A204.1 (cell line): ENCODE measurements around the gene MAP1LC3B2.

Experiments
- FAIRE-seq: peaks from 2 replicates; lab custom pipeline; 2012; peaks lifted over from hg19 to GRCh38; lab: Jason Lieb, UNC

MAP1LC3B2 gene

DNA sequence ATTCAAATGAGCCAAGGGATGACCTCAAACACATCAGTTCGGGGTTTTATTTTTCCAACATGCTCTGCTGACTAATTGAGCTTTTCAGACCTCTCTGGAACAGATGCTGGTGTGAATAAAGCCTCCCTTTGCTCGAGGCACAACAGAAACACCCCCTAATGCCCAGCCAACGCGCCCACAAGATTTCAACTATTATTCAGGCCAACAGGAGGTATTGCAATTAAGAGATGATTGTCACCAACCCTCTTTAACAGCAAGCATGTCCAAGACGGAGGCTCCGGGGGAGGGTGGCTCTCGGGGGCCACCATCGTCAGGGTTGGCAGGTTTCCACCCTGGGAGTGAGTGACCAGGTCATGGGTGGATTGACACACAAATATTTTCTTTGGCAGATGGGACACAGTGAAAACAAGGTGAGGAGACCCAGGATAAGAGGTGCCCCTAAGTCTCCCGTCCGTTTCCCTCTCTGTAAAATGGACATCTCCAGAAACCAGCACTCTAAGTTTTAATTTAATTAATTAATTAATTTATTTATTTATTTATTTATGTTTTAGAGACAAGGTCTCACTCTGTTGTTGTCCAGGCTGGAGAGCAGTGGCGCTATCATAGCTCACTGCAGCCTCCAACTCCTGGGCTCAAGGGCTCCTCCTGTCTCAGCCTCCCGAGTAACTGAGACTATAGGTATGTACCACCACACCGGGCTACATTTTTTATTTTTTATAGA, 56.1 kb downstream of the MAP1LC3B2 start:
- no peak for FAIRE-seq

DNA sequence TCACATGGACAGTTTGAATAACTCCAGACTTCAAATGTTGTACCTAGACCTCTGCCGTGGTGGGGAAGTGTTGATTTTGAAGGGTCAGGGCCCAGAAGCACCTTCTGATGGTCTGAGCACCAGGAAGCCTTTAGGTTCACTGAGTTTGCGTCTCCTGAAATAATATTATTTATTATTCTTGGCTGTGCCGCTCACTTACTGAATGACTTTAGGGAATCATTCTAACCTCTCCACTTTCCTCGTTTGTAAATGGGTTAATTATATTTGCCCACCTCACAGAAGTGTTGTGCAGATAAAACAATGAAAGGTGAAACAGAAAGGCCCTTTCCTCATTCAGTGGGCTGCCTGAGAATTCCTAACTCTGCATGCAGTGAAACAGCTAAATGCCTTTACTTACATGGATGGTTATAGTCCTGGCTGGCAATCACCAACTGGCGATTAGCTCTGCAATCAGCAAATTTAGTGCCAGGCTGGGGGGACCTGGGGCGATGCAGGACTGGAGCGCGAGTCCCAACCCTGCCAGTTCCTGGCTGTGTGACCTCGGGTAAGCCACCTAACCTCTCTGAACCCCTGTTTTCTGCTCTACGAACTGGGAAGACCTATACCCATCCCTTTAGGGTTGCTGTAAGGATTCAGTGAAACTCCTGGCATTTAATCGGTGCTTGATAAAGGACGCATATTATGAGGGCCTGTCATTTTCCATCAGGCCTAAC, 57.5 kb downstream of the MAP1LC3B2 start:
- no peak for FAIRE-seq

DNA sequence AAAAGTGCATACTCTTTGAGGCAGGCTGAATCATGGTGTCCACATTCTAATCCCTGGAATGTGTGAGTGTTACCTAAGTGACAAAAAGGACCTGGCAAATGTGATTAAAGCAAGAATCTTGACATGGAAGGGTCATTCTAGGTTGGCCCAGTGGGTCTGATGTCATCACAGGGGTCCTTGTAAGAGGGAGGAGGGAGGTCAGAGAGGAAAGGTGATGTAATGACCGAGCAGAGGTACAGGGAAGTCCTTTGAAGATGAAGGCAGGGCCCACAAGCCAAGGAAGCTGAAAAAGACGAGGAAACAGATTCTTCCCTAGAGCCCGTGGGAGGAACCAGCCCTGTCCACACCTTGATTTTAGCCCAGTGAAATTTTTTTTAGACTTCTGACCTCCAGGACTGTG, 60.1 kb downstream of the MAP1LC3B2 start:
- no peak for FAIRE-seq

DNA sequence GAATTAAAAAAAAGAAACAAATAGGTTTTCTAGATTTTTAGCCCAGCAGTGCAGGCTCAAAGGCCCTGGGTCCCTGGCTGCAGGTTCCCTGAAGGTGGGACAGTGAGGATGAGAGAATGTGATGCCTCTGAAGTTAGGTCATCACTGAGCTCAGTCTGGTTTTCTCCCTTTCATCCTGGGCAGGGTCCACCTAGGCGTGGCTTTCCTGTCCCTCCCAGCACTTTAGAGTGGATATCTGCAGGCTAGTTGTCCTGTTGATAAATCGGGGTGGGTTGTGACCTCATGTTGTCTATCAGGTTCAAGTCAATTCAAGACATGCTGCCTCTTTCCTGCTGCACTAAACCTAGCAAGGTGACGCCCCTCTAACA, 60.9 kb downstream of the MAP1LC3B2 start:
- no peak for FAIRE-seq

DNA sequence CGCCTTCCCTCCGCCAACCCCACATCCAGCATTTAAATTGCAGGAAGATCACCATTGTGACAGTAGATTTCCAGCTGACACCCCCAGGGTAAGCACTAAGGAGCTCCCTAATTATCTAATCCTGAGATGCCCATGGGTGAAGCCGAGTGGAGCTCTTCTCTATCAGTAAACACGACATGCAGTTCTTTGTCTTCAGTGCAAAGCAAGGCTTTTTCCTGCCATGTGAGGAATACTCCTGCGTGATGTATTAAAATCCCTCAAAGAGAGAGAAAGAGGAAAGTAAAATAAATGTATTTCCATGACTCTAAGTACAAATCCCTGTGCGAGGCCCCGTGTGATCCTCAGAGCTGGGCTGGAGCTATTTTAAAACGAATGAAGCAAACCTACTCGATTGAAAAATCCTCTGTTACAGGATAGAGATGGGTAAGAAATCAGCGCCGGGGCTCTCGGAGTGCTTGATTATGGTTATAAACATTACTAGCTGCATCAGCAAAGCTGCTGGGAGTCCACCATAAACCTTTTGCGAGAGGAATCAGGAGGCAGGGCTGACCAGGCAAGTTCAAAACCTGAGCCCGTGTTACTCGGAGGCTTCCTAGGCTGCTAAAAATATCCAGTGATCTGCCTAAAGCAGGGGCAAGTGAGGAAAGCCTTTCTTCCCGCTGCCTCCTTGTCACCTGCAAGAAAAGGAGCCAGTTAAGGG, 61.5 kb downstream of the MAP1LC3B2 start:
- FAIRE-seq = no peak

DNA sequence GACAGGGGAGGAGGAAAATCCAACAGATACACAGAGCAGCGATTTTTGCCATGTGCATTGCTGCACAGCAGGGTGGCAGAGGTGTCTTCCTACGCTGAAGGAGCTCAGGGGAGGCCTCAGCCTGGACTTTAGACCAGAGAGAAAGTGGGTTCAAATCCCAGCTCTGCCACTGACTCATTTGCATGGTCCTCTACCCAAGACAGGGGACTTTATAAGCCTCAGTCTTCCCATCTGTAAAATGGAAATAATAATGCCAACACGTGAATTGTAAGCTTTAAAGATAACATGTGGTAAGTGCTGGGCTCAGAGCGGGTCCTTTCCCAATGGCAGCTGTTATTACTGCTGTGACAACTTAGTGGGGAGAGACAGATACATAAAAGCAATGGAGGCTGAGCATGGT, 62.0 kb downstream of the MAP1LC3B2 start:
- no peak for FAIRE-seq

DNA sequence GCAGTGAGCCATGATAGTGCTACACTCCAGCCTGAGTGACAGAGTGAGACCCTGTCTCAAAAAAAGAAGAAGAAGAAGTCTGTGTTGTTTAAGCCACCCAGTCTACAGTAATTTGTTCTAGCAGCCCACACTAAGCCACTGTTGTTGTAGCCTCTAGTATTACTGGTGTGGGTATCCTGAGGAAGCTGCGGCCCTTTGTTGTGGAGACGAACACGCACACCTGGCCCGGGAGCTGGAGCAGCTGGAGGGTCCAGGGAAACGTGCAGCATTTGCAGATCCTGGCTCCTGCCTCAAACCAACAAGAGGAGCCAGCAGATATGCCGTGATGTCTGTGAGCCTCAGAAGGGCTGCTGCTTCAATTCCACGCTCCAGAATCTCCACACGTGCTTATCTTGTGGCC, 65.3 kb downstream of the MAP1LC3B2 start:
- FAIRE-seq = no peak

DNA sequence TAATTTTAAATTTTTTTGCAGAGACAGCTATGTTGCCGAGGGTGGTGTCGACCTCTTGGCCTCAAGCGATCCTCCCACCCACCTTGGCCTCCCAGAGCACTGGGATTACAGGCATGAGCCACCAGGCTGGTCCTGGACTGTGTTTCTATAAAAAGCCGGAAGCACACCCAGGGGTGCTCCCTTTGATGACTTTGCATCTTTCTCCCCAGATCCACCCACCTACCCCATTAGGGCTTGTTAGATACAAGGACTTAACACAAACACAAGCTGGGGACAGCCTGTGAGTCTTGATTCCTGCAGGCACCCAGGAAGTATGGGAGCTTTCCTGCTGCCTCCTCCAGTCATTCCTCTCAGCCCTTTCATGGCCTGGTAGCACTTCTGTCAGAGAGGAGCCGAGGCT, 67.0 kb downstream of the MAP1LC3B2 start:
- no peak for FAIRE-seq
